Tibial nerve (tissue), 3 donors: Measurements from ENCODE around the gene UCK2.

Source experiments
- CTCF ChIP-seq, 5 experiments: fragments of 200-600 bp in 3 of 5; fragments of 450-650 bp in 2 of 5; sonication (generic) in 3 of 5; IDR thresholded peaks; one replicate each; pipeline ENCODE4 v1.5.1; 2016 to 2019; ENCODE audit warnings: antibody characterized with exemption in 5 of 5, mild to moderate bottlenecking in 3 of 5, moderate library complexity in 2 of 5
- POLR2A ChIP-seq, 2 donors: fragments of 450-650 bp; IDR thresholded peaks; one replicate each; pipeline ENCODE4 v1.6.1; 2017; ENCODE audit warnings: antibody characterized with exemption in 2 of 2, mild to moderate bottlenecking in 2 of 2, moderate library complexity in 2 of 2

GRCh38 chr1:165834229-165834628, 6.8 kb downstream of the UCK2 start:
- TF ChIP-seq CTCF (IDR thresholded peaks at IDR 0.05) (no peak), POLR2A (IDR thresholded peaks at IDR 0.05) (no peak)
